Kidney glomerular epithelial cell (primary cell): Measurements from ENCODE around the gene RPL9.
A peak's percentile ranks its signal among the peaks of the same experiment; 100 is the strongest.
"Not testable (repeated sequence)": the region's sequence is repeated elsewhere in the genome, so short reads cannot be mapped to it uniquely, and the experiment has no call there.

Source experiments
- DNase-seq: peaks from one replicate; lab custom pipeline; 2025; lab: John Stamatoyannopoulos, UW

RPL9 gene

GRCh38 chr4:39425297-39425696, 33.4 kb downstream of the RPL9 start:
- not testable (repeated sequence) for DNase-seq

GRCh38 chr4:39422247-39422646, 36.5 kb downstream of the RPL9 start:
- no peak for DNase-seq

- DNase-seq, result no peak
Measured at GRCh38 chr4:39415678-39416283, 42.9 kb downstream of the RPL9 start.

- not testable (repeated sequence) for DNase-seq
Measured at GRCh38 chr4:39411561-39411960, 47.2 kb downstream of the RPL9 start.

- no peak for DNase-seq
Measured at GRCh38 chr4:39410415-39410814, 48.3 kb downstream of the RPL9 start.

GRCh38 chr4:39407584-39407885, 51.2 kb downstream of the RPL9 start:
- DNase-seq, result no peak

GRCh38 chr4:39406763-39407583, 51.7 kb downstream of the RPL9 start, which contains the start of gene KLB:
KLB (plus strand) TSS chr4:39406930; CDS start chr4:39406950, 20 bp downstream.
- DNase-seq, result peak; percentile 51
